ENCODE measurements around the gene CDKN1A.
A peak's percentile ranks its signal among the peaks of the same experiment; 100 is the strongest.

CDKN1A gene

DNA sequence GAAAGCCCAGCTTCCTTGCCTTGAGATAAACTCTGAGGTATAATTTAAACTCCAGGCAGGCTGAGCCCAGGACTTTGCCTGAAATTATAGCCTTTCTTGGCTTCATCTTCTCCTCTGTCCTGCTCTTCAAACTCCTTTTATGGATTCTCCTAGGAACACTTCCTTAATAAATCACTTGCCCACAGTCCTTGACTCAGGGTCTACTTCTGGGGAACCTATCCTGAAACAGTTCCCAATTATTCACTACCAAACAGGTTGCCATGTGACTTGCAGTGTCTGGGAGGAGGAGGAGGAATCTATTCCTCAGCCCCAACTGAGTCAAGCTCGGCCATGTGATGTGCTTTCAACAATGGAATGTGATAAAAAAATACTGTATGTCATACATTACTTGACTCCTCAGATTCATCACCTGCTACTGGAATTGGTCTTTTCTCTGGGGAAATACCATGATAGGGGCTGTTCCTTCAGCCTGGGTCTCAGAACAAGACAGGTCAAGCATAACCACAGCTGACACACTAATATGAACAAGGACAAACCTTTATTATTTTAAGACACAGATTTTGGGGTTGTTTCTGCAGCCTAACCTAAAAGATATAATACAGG is 20.5 kb upstream of the CDKN1A start:
- H3K4me1 ChIP-seq (ENCODE audit: insufficient read depth, low read length, severe bottlenecking), result peaks cover 35% of the 10 kb centered on the region
- no peaks in the 10 kb centered on the region for H4K20me1 ChIP-seq (ENCODE audit: insufficient read depth, low read length)
- H3K9me2 ChIP-seq (ENCODE audit: low read depth, low read length), result no peaks in the 10 kb centered on the region

DNA sequence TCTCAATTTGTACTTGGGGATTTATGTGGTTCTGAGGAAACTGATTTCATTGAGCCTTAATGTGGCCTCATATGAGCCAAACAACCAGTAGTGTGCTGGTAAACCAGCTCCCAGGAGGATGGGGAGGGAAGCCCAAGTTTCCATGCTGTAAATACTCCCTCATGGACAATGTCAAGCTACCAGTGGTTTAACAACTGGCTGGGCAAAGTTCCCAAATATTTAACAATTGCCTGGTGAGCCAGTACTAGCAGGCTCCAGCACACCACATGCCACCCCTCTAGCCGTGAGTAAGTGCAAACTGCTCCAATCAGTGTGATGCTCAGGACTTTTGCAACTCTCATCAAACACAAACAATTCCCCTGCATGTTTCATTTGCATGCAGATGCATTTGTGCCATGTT is 19.2 kb upstream of the CDKN1A start:
- TF ChIP-seq EZH2 (IDR thresholded peaks at IDR 0.05; ENCODE audit: borderline replicate concordance, low read length), result no peak
- TF ChIP-seq, protein P1, sequence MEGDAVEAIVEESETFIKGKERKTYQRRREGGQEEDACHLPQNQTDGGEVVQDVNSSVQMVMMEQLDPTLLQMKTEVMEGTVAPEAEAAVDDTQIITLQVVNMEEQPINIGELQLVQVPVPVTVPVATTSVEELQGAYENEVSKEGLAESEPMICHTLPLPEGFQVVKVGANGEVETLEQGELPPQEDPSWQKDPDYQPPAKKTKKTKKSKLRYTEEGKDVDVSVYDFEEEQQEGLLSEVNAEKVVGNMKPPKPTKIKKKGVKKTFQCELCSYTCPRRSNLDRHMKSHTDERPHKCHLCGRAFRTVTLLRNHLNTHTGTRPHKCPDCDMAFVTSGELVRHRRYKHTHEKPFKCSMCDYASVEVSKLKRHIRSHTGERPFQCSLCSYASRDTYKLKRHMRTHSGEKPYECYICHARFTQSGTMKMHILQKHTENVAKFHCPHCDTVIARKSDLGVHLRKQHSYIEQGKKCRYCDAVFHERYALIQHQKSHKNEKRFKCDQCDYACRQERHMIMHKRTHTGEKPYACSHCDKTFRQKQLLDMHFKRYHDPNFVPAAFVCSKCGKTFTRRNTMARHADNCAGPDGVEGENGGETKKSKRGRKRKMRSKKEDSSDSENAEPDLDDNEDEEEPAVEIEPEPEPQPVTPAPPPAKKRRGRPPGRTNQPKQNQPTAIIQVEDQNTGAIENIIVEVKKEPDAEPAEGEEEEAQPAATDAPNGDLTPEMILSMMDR (IDR thresholded peaks at IDR 0.05; ENCODE audit: low read length), result no peak
- Histone ChIP-seq H3K4me2 (ENCODE audit: low read length) (no peak overlapping the region), H3K27ac (ENCODE audit: low read depth, low read length, poor library complexity, severe bottlenecking) (no peak overlapping the region), H3F3A (ENCODE audit: insufficient read depth, low read length) (no peaks in the 10 kb centered on the region), H3K36me3 (ENCODE audit: insufficient read depth, low read length) (no peaks in the 10 kb centered on the region), H3K27me3 (ENCODE audit: insufficient read depth, low read length) (no peaks in the 10 kb centered on the region), H3K9ac (ENCODE audit: low read length) (no peak overlapping the region), H4K20me1 (ENCODE audit: insufficient read depth, low read length) (no peaks in the 10 kb centered on the region), H3K4me1 (ENCODE audit: insufficient read depth, low read length, severe bottlenecking) (peaks cover 46% of the 10 kb centered on the region), H3K4me3 (ENCODE audit: low read depth, low read length, poor library complexity, severe bottlenecking) (no peak overlapping the region), H3K9me2 (ENCODE audit: low read depth, low read length) (no peaks in the 10 kb centered on the region), H3K9me3 (ENCODE audit: low read length) (no peaks in the 10 kb centered on the region), H3K79me2 (ENCODE audit: insufficient read depth, low read length) (no peaks in the 10 kb centered on the region), H2AFZ (ENCODE audit: low read length) (no peak overlapping the region)

More for the DNA sequence above, 20.5 kb upstream of the CDKN1A start:
- H3K79me2 ChIP-seq (ENCODE audit: insufficient read depth, low read length), result no peaks in the 10 kb centered on the region
- H3K36me3 ChIP-seq (ENCODE audit: insufficient read depth, low read length), result no peaks in the 10 kb centered on the region
- H3K4me2 ChIP-seq (ENCODE audit: low read length), result no peak overlapping the region
- TF ChIP-seq, protein P1 (IDR thresholded peaks at IDR 0.05; ENCODE audit: low read length), result no peak
- TF ChIP-seq EZH2 (IDR thresholded peaks at IDR 0.05; ENCODE audit: borderline replicate concordance, low read length), result no peak
- no peaks in the 10 kb centered on the region for H3F3A ChIP-seq (ENCODE audit: insufficient read depth, low read length)
- H3K4me3 ChIP-seq (ENCODE audit: low read depth, low read length, poor library complexity, severe bottlenecking), result no peak overlapping the region
- H3K9ac ChIP-seq (ENCODE audit: low read length), result no peak overlapping the region
- no peak overlapping the region for H3K27ac ChIP-seq (ENCODE audit: low read depth, low read length, poor library complexity, severe bottlenecking)
- no peaks in the 10 kb centered on the region for H3K27me3 ChIP-seq (ENCODE audit: insufficient read depth, low read length)
- no peak overlapping the region for H2AFZ ChIP-seq (ENCODE audit: low read length)
- no peaks in the 10 kb centered on the region for H3K9me3 ChIP-seq (ENCODE audit: low read length)

DNA sequence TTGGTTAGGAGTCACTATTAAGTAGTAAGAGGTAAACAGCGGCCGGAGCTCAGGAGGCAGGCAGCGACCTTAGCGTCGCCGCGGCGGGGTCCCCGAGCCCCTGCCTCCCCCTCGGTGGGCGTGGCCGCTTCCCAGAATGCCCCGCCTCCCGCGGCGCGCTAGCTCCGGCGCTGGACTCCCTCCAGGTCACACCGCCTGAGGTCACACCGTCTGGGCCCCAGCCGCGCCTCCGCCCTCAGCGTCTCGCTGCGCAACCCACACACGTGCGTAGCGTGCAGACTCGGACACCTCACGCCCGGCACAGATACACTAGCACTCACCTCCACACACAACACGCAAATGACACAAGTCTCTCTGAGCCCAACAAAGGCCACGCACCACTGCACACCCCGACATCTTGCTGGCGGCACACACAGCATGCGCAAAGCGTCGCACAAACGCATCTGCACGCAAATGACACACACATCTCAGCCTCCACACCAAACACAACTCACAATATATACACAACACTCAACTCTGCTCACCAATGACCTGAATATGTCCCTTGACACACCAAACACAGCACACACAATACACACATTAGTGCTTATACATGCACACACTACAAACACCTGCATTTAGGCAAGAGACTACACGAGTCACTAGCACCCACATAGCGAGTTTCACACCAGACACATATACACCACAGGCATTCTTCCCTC is 17.6 kb upstream of the CDKN1A start:
- H3K27ac ChIP-seq (ENCODE audit: low read depth, low read length, poor library complexity, severe bottlenecking), result no peak overlapping the region
- no peak overlapping the region; the same call in 1 of the 2 replicates for H3K9ac ChIP-seq (ENCODE audit: low read length)
- H3K4me2 ChIP-seq (ENCODE audit: low read length), result peak overlapping the region; percentile 61
- H3K9me2 ChIP-seq (ENCODE audit: low read depth, low read length), result no peaks in the 10 kb centered on the region
- peaks cover 57% of the 10 kb centered on the region for H3K4me1 ChIP-seq (ENCODE audit: insufficient read depth, low read length, severe bottlenecking)
- H2AFZ ChIP-seq (ENCODE audit: low read length), result no peak overlapping the region
- H3K79me2 ChIP-seq (ENCODE audit: insufficient read depth, low read length), result no peaks in the 10 kb centered on the region
- no peaks in the 10 kb centered on the region for H3K27me3 ChIP-seq (ENCODE audit: insufficient read depth, low read length)
- H3F3A ChIP-seq (ENCODE audit: insufficient read depth, low read length), result no peaks in the 10 kb centered on the region
- H3K9me3 ChIP-seq (ENCODE audit: low read length), result no peaks in the 10 kb centered on the region
- TF ChIP-seq, protein P1 (IDR thresholded peaks at IDR 0.05; ENCODE audit: low read length), result no peak
- no peak for TF ChIP-seq EZH2 (IDR thresholded peaks at IDR 0.05; ENCODE audit: borderline replicate concordance, low read length)
- H4K20me1 ChIP-seq (ENCODE audit: insufficient read depth, low read length), result no peaks in the 10 kb centered on the region
- no peaks in the 10 kb centered on the region for H3K36me3 ChIP-seq (ENCODE audit: insufficient read depth, low read length)
- peak overlapping the region; percentile 52 for H3K4me3 ChIP-seq (ENCODE audit: low read depth, low read length, poor library complexity, severe bottlenecking)
